Tibial artery (tissue), 4 donors: ENCODE data around the gene GPAT3.

Experiments used
- DNase-seq, 2 donors: peaks; one replicate each; pipeline ENCODE4 v3.0.0-alpha.2; 2019
- H3K27ac ChIP-seq, 2 donors: fragments of 200-600 bp; sonication (generic) in 1 of 2; 1 replicate in 1 of 2; 2 replicates in 1 of 2; pipeline ENCODE4 v1.5.1; 2018 to 2019; ENCODE audit warnings: mild to moderate bottlenecking in 1 of 2
- H3K27me3 ChIP-seq, 2 donors: fragments of 200-600 bp; sonication (generic) in 1 of 2; one replicate each; pipeline versions ENCODE4 v1.5.1 to v1.6.0; 2016 to 2019
- H3K36me3 ChIP-seq, 3 donors: fragments of 200-600 bp; sonication (generic) in 2 of 3; one replicate each; pipeline ENCODE4 v1.5.1; 2016 to 2019; ENCODE audit warnings: mild to moderate bottlenecking in 2 of 3
- H3K4me1 ChIP-seq, 4 donors: fragments of 200-600 bp; sonication (generic) in 2 of 4; 1 replicate in 3 of 4; 2 replicates in 1 of 4; pipeline ENCODE4 v1.5.1; 2016 to 2019
- H3K4me3 ChIP-seq, 2 donors: fragments of 200-600 bp; sonication (generic) in 1 of 2; 1 replicate in 1 of 2; 2 replicates in 1 of 2; pipeline ENCODE4 v1.5.1; 2018 to 2019; ENCODE audit warnings: mild to moderate bottlenecking in 2 of 2
- H3K9me3 ChIP-seq, 3 donors: fragments of 200-600 bp; sonication (generic) in 1 of 3; one replicate each; pipeline ENCODE4 v1.5.1; 2016 to 2019
- intact Hi-C: fragments of 100-400 bp; cut with DNase I; formaldehyde crosslinking; loops from one replicate; pipeline ENCODE4 v1.15.0; 2023; ENCODE audit warnings: low total_unique reads
- TF ChIP-seq, protein P1 (sequence below), 2 experiments: fragments of 200-600 bp in 1 of 2; fragments of 450-650 bp in 1 of 2; IDR thresholded peaks; one replicate each; pipeline ENCODE4 v1.5.1; 2017 to 2019; ENCODE audit warnings: antibody characterized with exemption in 2 of 2, mild to moderate bottlenecking in 1 of 2, moderate library complexity in 1 of 2

GPAT3 gene

DNA sequence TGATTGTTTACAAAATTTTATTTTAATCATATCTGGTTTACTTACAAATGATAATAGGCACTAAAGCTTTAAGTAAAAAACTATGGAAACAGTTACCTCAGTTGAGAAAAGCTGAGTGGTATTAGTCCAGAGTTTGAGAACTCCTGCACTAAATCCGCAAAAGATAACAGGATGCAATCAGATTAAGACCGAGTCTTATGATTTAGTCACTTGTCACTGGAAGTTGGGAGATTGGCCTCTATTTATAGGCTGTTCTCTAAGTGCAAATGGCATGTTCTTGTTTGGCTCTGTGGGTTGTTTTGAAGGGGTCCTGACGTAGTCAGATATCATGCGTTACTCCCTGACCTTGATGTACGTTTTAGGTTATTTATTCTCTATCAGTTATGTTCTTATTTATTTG lies 6.3 kb downstream of the GPAT3 start:
- H3K27ac ChIP-seq = no peak overlapping the region
- TF ChIP-seq, protein P1, sequence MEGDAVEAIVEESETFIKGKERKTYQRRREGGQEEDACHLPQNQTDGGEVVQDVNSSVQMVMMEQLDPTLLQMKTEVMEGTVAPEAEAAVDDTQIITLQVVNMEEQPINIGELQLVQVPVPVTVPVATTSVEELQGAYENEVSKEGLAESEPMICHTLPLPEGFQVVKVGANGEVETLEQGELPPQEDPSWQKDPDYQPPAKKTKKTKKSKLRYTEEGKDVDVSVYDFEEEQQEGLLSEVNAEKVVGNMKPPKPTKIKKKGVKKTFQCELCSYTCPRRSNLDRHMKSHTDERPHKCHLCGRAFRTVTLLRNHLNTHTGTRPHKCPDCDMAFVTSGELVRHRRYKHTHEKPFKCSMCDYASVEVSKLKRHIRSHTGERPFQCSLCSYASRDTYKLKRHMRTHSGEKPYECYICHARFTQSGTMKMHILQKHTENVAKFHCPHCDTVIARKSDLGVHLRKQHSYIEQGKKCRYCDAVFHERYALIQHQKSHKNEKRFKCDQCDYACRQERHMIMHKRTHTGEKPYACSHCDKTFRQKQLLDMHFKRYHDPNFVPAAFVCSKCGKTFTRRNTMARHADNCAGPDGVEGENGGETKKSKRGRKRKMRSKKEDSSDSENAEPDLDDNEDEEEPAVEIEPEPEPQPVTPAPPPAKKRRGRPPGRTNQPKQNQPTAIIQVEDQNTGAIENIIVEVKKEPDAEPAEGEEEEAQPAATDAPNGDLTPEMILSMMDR (IDR thresholded peaks at IDR 0.05) = no peak
- H3K27me3 ChIP-seq = no peaks in the 10 kb centered on the region
- no peak overlapping the region for H3K4me3 ChIP-seq
- intact Hi-C loops = no loop called here
- H3K9me3 ChIP-seq = no peaks in the 10 kb centered on the region
- no peaks in the 10 kb centered on the region for H3K4me1 ChIP-seq
- DNase-seq = no peak
- no peaks in the 10 kb centered on the region for H3K36me3 ChIP-seq

DNA sequence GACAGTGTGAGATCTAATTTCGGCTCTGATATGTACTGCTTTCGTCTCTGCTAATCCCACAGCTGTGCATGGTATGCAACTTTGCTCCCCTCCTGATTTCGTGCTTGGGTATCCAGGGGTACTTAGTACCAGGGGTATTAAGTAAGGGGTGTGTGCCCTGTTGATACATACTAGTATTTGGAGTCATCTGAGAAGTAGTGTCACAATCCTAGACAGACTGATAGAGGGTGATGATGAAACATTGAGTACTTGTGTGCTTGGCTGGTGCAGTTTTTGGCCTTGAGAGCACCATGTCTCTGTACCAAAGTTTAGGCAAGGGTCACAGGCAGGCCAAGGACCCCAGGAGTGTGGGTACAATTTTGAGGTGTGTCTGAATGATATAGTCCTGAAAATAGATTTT lies 10.9 kb downstream of the GPAT3 start:
- Histone ChIP-seq H3K27me3 (no peaks in the 10 kb centered on the region), H3K9me3 (no peaks in the 10 kb centered on the region), H3K27ac (no peak overlapping the region), H3K4me1 (peaks cover 0 to 4% (median 0%) of the 10 kb centered on the region in 4 donors), H3K36me3 (no peaks in the 10 kb centered on the region), H3K4me3 (no peak overlapping the region)
- intact Hi-C loops = no loop called here
- no peak for DNase-seq
- TF ChIP-seq, protein P1 (IDR thresholded peaks at IDR 0.05) = no peak

DNA sequence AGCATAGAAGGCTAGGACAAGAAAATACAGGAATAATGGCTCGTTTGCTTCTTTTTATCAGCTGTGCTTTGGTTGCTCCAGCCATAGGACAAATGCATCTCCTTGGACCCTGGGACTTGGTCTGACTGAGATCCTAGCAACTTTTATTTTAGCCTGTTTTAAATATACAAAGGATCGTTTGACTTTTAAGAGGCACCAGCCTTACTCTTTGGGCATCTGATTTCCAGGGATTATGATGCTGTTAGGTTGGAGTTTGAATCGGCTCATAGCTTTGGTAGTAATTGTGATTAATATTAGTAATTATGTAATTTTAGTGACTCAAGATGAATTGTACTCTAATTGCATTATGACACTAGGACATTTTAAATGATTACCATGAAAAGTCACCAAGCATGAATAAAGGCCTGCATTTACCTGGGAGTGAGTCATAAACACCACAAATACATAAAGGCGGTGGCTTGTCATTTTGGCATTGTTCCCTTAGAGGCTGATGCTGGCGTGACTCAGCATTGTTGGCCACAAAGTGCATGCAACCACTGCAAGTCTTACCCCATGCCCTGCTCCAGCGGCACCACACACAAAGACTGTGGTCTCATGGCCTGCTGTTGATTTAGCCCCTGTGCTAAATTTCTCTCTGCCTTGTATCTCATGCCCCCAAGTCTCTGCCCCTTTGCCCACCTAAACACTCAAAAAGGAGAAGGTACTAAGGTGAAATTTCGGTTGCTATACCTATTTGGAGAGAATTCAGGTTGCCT lies 12.4 kb downstream of the GPAT3 start:
- H3K27me3 ChIP-seq = no peaks in the 10 kb centered on the region
- H3K36me3 ChIP-seq = no peaks in the 10 kb centered on the region
- no peak overlapping the region for H3K27ac ChIP-seq
- peak; percentile 37 to 68 for DNase-seq
- TF ChIP-seq, protein P1 (IDR thresholded peaks at IDR 0.05) = no peak
- intact Hi-C loops = no loop called here
- H3K4me1 ChIP-seq = peaks cover 0 to 4% (median 0%) of the 10 kb centered on the region in 4 donors
- no peak overlapping the region for H3K4me3 ChIP-seq
- H3K9me3 ChIP-seq = no peaks in the 10 kb centered on the region

DNA sequence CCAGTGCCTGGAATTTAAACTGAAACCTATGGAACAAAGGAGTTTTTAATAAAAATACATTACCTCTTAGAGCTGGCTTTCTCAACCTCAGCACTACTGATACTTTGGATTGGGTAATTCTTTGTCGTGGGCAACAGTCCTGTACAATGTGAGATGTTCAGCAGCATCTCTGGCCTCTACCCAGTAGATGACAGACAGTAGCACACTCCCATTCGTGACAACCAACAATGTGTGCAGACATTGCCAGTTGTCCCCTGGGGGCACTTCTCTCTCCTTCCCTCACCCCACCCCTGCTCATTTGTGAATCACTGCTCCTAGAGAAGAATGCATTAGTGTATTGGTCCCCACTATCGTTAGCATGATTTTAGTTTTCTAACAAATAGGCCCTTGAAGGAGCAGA lies 16.2 kb downstream of the GPAT3 start:
- no peaks in the 10 kb centered on the region for H3K9me3 ChIP-seq
- no peak overlapping the region for H3K4me3 ChIP-seq
- no peak for DNase-seq
- intact Hi-C loops = no loop called here
- H3K27me3 ChIP-seq = no peaks in the 10 kb centered on the region
- TF ChIP-seq, protein P1 (IDR thresholded peaks at IDR 0.05) = no peak
- H3K36me3 ChIP-seq = no peaks in the 10 kb centered on the region
- H3K4me1 ChIP-seq = peaks cover 0 to 4% (median 0%) of the 10 kb centered on the region in 4 donors
- no peak overlapping the region for H3K27ac ChIP-seq

DNA sequence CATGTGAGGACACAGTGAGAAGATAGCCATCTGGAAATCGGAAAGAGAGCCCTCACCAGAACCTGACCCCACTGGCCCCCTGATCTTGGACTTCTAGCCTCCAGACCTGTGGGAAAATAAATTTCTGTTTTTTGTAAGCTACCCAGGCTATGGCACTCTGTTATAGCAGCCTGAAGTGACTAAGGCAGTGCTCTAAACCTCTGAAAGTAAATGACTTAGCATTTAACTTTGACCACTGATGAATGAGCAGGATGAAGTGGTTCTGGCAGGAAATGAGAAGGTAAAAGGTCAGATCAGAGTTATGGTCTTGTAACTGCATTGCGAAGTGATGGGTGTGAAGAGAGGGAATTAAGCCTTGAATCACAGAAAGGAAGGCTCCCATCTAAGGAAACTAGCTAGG lies 17.0 kb downstream of the GPAT3 start:
- no peaks in the 10 kb centered on the region for H3K27me3 ChIP-seq
- no peak overlapping the region for H3K4me3 ChIP-seq
- H3K36me3 ChIP-seq = no peaks in the 10 kb centered on the region
- TF ChIP-seq, protein P1 (IDR thresholded peaks at IDR 0.05) = no peak
- no peak for DNase-seq
- intact Hi-C loops = no loop called here
- H3K4me1 ChIP-seq = peaks cover 0 to 4% (median 0%) of the 10 kb centered on the region in 4 donors
- no peaks in the 10 kb centered on the region for H3K9me3 ChIP-seq
- no peak overlapping the region for H3K27ac ChIP-seq
